HepG2 (cell line): ENCODE data around the gene CCDC87. TPM values are rescaled to one million over a fixed set of nuclear protein-coding genes. Genes with fewer than 3 reads are reported as not detected.

ENCODE experiments used
- ARID4A ChIP-seq: sonication (generic); formaldehyde crosslinking; IDR thresholded peaks from 2 replicates; pipeline ENCODE4 v1.5.0; 2020; ENCODE audit warnings: mild to moderate bottlenecking, missing genetic modification reagents, borderline replicate concordance
- BRD4 ChIP-seq: sonication (generic); formaldehyde crosslinking; IDR thresholded peaks from 2 replicates; pipeline ENCODE4 v1.4.0; 2020; ENCODE audit warnings: missing genetic modification reagents
- FOXA1 ChIP-seq, 2 experiments: fragments of 450-650 bp in 1 of 2; sonication (generic) in 1 of 2; formaldehyde crosslinking in 1 of 2; IDR thresholded peaks; 2 replicates each; pipeline versions ENCODE4 v1.4.0 to v1.6.1; 2016 to 2020; ENCODE audit warnings: missing genetic modification reagents in 1 of 2
- GRHL1 ChIP-seq: sonication (generic); formaldehyde crosslinking; conservative IDR thresholded peaks from 2 replicates; pipeline ENCODE4 v1.8.0; 2022; ENCODE audit warnings: missing genetic modification reagents
- JDP2 ChIP-seq: sonication (generic); formaldehyde crosslinking; IDR thresholded peaks from 2 replicates; pipeline ENCODE4 v1.8.1; 2022; ENCODE audit warnings: missing genetic modification reagents, borderline replicate concordance
- NFAT5 ChIP-seq: sonication (generic); formaldehyde crosslinking; IDR thresholded peaks from 2 replicates; pipeline ENCODE4 v1.4.0; 2020; ENCODE audit warnings: missing genetic modification reagents
- ZBTB2 ChIP-seq: sonication (generic); formaldehyde crosslinking; IDR thresholded peaks from 2 replicates; pipeline ENCODE4 v1.8.0; 2022; ENCODE audit warnings: low read depth, missing genetic modification reagents
- ZNF207 ChIP-seq: fragments of 450-650 bp; IDR thresholded peaks from 2 replicates; pipeline ENCODE4 v1.6.1; 2016; ENCODE audit warnings: antibody characterized with exemption, borderline replicate concordance
- ZNF251 ChIP-seq: sonication (generic); formaldehyde crosslinking; IDR thresholded peaks from 2 replicates; pipeline ENCODE4 v1.9.0; 2021; ENCODE audit warnings: mild to moderate bottlenecking, missing genetic modification reagents
- ZNF264 ChIP-seq: sonication (generic); formaldehyde crosslinking; IDR thresholded peaks from 2 replicates; pipeline ENCODE4 v1.4.0; 2020; ENCODE audit warnings: missing genetic modification reagents
- ZNF614 ChIP-seq: IDR thresholded peaks from 2 replicates; pipeline ENCODE4 v1.6.1; 2018; ENCODE audit warnings: missing biosample characterization, missing genetic modification reagents, inconsistent platforms, borderline replicate concordance
- ZNF660 ChIP-seq: sonication (generic); formaldehyde crosslinking; IDR thresholded peaks from 2 replicates; pipeline ENCODE4 v1.5.1; 2020; ENCODE audit warnings: mild to moderate bottlenecking, low read depth, missing genetic modification reagents, borderline replicate concordance
- ZNF678 ChIP-seq: sonication (generic); formaldehyde crosslinking; IDR thresholded peaks from 2 replicates; pipeline ENCODE4 v1.4.0; 2020; ENCODE audit warnings: mild to moderate bottlenecking, missing genetic modification reagents
- ZNF720 ChIP-seq: sonication (generic); formaldehyde crosslinking; IDR thresholded peaks from 2 replicates; pipeline ENCODE4 v1.4.0; 2020; ENCODE audit warnings: missing genetic modification reagents
- ZNF792 ChIP-seq: IDR thresholded peaks from 2 replicates; pipeline ENCODE4 v1.6.1; 2016
- polyA plus RNA-seq, 8 experiments: library from polyadenylated mRNA; depleted of rRNA in 3 of 8; stranded (reverse) in 7 of 8; unstranded in 1 of 8; fragments of >200 nt; fragmentation: Illumina TruSeq in 4 of 8; extraction: Trizol in 4 of 8; gene quantifications; 2 replicates each; pipeline versions ENCODE4 v1.2.1 to v1.2.3, GENCODE V29; 2011 to 2016; ENCODE audit warnings: low read depth in 4 of 8, missing spikeins in 1 of 8, mixed read lengths in 1 of 8; ENCODE audit not compliant: insufficient read depth in 1 of 8
- total RNA-seq, 5 experiments: library from RNA; depleted of rRNA; stranded (reverse); fragments of >200 nt; fragmentation: Illumina TruSeq; extraction: Trizol; gene quantifications; 2 replicates each; pipeline ENCODE4 v1.2.3, GENCODE V29; 2016; ENCODE audit warnings: low read depth in 1 of 5

CCDC87 gene
- total and polyA plus RNA-seq, 2 of the 13 experiments (the other 11 are each of a cell fraction or from before 2014, with no cell fraction given) = 0.05 to 0.42 TPM

- TF ChIP-seq NFAT5 (CRISPR knock-in tag) (no peak), BRD4 (CRISPR knock-in tag) (peak; percentile 58; the same call in 1 of the 2 replicates), JDP2 (CRISPR knock-in tag) (no peak), ZBTB2 (no peak), ZNF720 (CRISPR knock-in tag) (no peak), ARID4A (CRISPR knock-in tag) (peak; percentile 97), GRHL1 (CRISPR knock-in tag) (no peak), ZNF614 (CRISPR knock-in tag) (no peak), FOXA1 (IDR thresholded peaks at IDR 0.05) (no peak), FOXA1 (CRISPR knock-in tag; IDR thresholded peaks at IDR 0.05) (no peak), ZNF678 (CRISPR knock-in tag) (no peak), ZNF660 (CRISPR knock-in tag) (no peak), ZNF792 (CRISPR knock-in tag) (no peak), ZNF207 (no peak), ZNF264 (CRISPR knock-in tag) (0 out of 2 replicates have a peak, but pooled peaks have one; percentile 23), ZNF251 (CRISPR knock-in tag) (no peak)
Observed at GRCh38 chr11:66545701-66546367, 47.0 kb downstream of the CCDC87 start, which contains the start of gene ZDHHC24 (continued).
